CD4-positive, alpha-beta T cell (primary cell): Measurements from ENCODE around the gene XYLT1. TPM values are rescaled to one million over a fixed set of nuclear protein-coding genes. Genes with fewer than 3 reads are reported as not detected.

Source experiments
- ATAC-seq: fragments of 200-7000 bp; cut with Tn5 transposase; one replicate; pipeline ENCODE4 v1.10.0; 2022; ENCODE audit warnings: mild to moderate bottlenecking; ENCODE audit not compliant: poor library complexity
- CTCF ChIA-PET: fragments of 350-600 bp; sonication (Branson Sonifier 250); formaldehyde crosslinking; loops from one replicate; lab custom pipeline; 2021; ENCODE audit warnings: antibody characterized with exemption, inconsistent platforms; lab: Charles Lee
- POLR2A ChIA-PET: fragments of 350-600 bp; sonication (Branson Sonifier 250); formaldehyde crosslinking; loops from one replicate; lab custom pipeline; 2021; ENCODE audit warnings: antibody characterized with exemption, inconsistent platforms; lab: Charles Lee
- DNase-seq, 14 experiments: peaks; one replicate each; pipeline ENCODE4 v3.0.0-alpha.2; 2013 to 2020; ENCODE audit warnings: mixed read lengths in 2 of 14
- H3K27ac ChIP-seq, 2 donors: one replicate each; pipeline versions ENCODE4 v1.5.1 to v1.7.0; 2013; ENCODE audit warnings: low read length in 2 of 2, low read depth in 1 of 2, mild to moderate bottlenecking in 1 of 2
- H3K27me3 ChIP-seq, 2 experiments: 1 replicate in 1 of 2; 2 replicates in 1 of 2; pipeline versions ENCODE4 v1.6.1 to v1.7.0; 2013; ENCODE audit warnings: low read length in 2 of 2, control low read depth in 1 of 2, mild to moderate bottlenecking in 1 of 2, moderate library complexity in 1 of 2; ENCODE audit not compliant: insufficient read depth in 2 of 2, control insufficient read depth in 1 of 2
- H3K36me3 ChIP-seq: one replicate; pipeline ENCODE4 v1.6.1; 2013; ENCODE audit warnings: low read length, control low read depth; ENCODE audit not compliant: insufficient read depth
- H3K4me1 ChIP-seq: one replicate; pipeline ENCODE4 v1.6.1; 2013; ENCODE audit warnings: low read length, control low read depth; ENCODE audit not compliant: insufficient read depth
- H3K4me3 ChIP-seq: one replicate; pipeline ENCODE4 v1.5.1; 2013; ENCODE audit warnings: mild to moderate bottlenecking, low read length, moderate library complexity
- H3K9me3 ChIP-seq, 2 experiments: 1 replicate in 1 of 2; 2 replicates in 1 of 2; pipeline versions ENCODE4 v1.6.1 to v1.7.0; 2013; ENCODE audit warnings: low read length in 2 of 2, mild to moderate bottlenecking in 2 of 2, control low read depth in 1 of 2, moderate library complexity in 1 of 2; ENCODE audit not compliant: control insufficient read depth in 1 of 2, insufficient read depth in 1 of 2
- H3K27ac Mint-ChIP-seq: one replicate; pipeline ENCODE4 v1.8.0; 2020; ENCODE audit warnings: mixed read lengths
- H3K27me3 Mint-ChIP-seq: one replicate; pipeline ENCODE4 v1.8.0; 2021; ENCODE audit warnings: mixed read lengths
- H3K36me3 Mint-ChIP-seq: one replicate; pipeline ENCODE4 v1.8.0; 2021; ENCODE audit warnings: low read depth, mixed read lengths
- H3K4me1 Mint-ChIP-seq: one replicate; pipeline ENCODE4 v1.8.0; 2021; ENCODE audit warnings: low read depth, mixed read lengths
- H3K4me3 Mint-ChIP-seq: one replicate; pipeline ENCODE4 v1.8.0; 2020; ENCODE audit warnings: mild to moderate bottlenecking, mixed read lengths
- H3K9me3 Mint-ChIP-seq: one replicate; pipeline ENCODE4 v1.8.0; 2020; ENCODE audit warnings: mixed read lengths
- intact Hi-C, 2 experiments: fragments of 100-400 bp; cut with DNase I in 1 of 2; cut with micrococcal nuclease in 1 of 2; formaldehyde crosslinking; loops; one replicate each; pipeline versions ENCODE4 v1.15.1 to v1.9.0; 2023 to 2025; cut with DNase I, micrococcal nuclease
- total RNA-seq, 174 experiments: library from RNA in 2 of 174; stranded (reverse) in 2 of 174; gene quantifications; one replicate each; pipeline ENCODE4 v1.2.3 and lab custom pipeline; 2021 to 2026
- TF ChIP-seq, protein P1 (sequence below): fragments of 200-600 bp; IDR thresholded peaks from one replicate; pipeline ENCODE4 v1.8.0; 2022; ENCODE audit warnings: antibody characterized with exemption, mild to moderate bottlenecking

Gene XYLT1
- total RNA-seq, 2 experiments from 2014 or later = 26.0 to 27.1 TPM

GRCh38 chr16:17291289-17291688 lies 179.5 kb downstream of the XYLT1 start:
- no peaks in the 10 kb centered on the region for H3K4me1 ChIP-seq
- peaks cover 0 to 3% of the 10 kb centered on the region in 2 experiments for H3K9me3 ChIP-seq
- ATAC-seq (no peak), DNase-seq (no peak)
- intact Hi-C loops = loop anchor here in 1 of 2 experiments (5.0 kb wide), 1 partner anchor 91 kb away; no protein-coding TSS in a partner anchor
- H3K36me3 ChIP-seq = peaks cover 4% of the 10 kb centered on the region
- Mint-ChIP-seq H3K27me3 (no peaks in the 10 kb centered on the region), H3K4me3 (no peak overlapping the region), H3K9me3 (no peaks in the 10 kb centered on the region), H3K27ac (no peak overlapping the region), H3K4me1 (peaks cover 15% of the 10 kb centered on the region), H3K36me3 (no peaks in the 10 kb centered on the region)
- H3K27me3 ChIP-seq = no peaks in the 10 kb centered on the region
- POLR2A ChIA-PET = no interaction called here
- TF ChIP-seq, protein P1, sequence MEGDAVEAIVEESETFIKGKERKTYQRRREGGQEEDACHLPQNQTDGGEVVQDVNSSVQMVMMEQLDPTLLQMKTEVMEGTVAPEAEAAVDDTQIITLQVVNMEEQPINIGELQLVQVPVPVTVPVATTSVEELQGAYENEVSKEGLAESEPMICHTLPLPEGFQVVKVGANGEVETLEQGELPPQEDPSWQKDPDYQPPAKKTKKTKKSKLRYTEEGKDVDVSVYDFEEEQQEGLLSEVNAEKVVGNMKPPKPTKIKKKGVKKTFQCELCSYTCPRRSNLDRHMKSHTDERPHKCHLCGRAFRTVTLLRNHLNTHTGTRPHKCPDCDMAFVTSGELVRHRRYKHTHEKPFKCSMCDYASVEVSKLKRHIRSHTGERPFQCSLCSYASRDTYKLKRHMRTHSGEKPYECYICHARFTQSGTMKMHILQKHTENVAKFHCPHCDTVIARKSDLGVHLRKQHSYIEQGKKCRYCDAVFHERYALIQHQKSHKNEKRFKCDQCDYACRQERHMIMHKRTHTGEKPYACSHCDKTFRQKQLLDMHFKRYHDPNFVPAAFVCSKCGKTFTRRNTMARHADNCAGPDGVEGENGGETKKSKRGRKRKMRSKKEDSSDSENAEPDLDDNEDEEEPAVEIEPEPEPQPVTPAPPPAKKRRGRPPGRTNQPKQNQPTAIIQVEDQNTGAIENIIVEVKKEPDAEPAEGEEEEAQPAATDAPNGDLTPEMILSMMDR = no peak
- H3K4me3 ChIP-seq = no peak overlapping the region
- H3K27ac ChIP-seq = no peak overlapping the region
- CTCF ChIA-PET = no interaction called here

- TF ChIP-seq, protein P1 = no peak
- intact Hi-C loops = loop anchor here in 1 of 2 experiments (5.0 kb wide), 1 partner anchor 92 kb away; no protein-coding TSS in a partner anchor
- H3K27ac Mint-ChIP-seq = no peak overlapping the region
Measured at GRCh38 chr16:17289674-17290635, 180.8 kb downstream of the XYLT1 start.

GRCh38 chr16:17289050-17289449 lies 181.7 kb downstream of the XYLT1 start:
- no peak overlapping the region for H3K27ac Mint-ChIP-seq
- H3K9me3 Mint-ChIP-seq = no peaks in the 10 kb centered on the region
- ATAC-seq = no peak
- intact Hi-C loops = no loop called here
- Histone ChIP-seq H3K27ac (no peak overlapping the region), H3K36me3 (peaks cover 4% of the 10 kb centered on the region), H3K9me3 (peaks cover 0 to 3% of the 10 kb centered on the region in 2 experiments), H3K27me3 (no peaks in the 10 kb centered on the region), H3K4me1 (no peaks in the 10 kb centered on the region), H3K4me3 (no peak overlapping the region)
- ChIA-PET POLR2A (interaction anchor here (0.8 kb wide), 1 partner anchor 180 kb away, joined by 3 read pairs; no protein-coding TSS in a partner anchor), CTCF (interaction anchor here (2.0 kb wide), 1 partner anchor 11 kb away, joined by 4 read pairs; no protein-coding TSS in a partner anchor)
- H3K4me3 Mint-ChIP-seq = no peak overlapping the region
- no peak for DNase-seq
- H3K27me3 Mint-ChIP-seq = no peaks in the 10 kb centered on the region
- peaks cover 16% of the 10 kb centered on the region for H3K4me1 Mint-ChIP-seq
- TF ChIP-seq, protein P1 = no peak
- no peaks in the 10 kb centered on the region for H3K36me3 Mint-ChIP-seq

More at GRCh38 chr16:17289674-17290635, 180.8 kb downstream of the XYLT1 start:
- H3K4me3 Mint-ChIP-seq = no peak overlapping the region
- ATAC-seq (no peak), DNase-seq (no peak)
- no peaks in the 10 kb centered on the region for H3K27me3 Mint-ChIP-seq
- Histone ChIP-seq H3K4me1 (no peaks in the 10 kb centered on the region), H3K27ac (no peak overlapping the region), H3K27me3 (no peaks in the 10 kb centered on the region), H3K4me3 (no peak overlapping the region), H3K36me3 (peaks cover 4% of the 10 kb centered on the region), H3K9me3 (peaks cover 0 to 3% of the 10 kb centered on the region in 2 experiments)
- H3K9me3 Mint-ChIP-seq = no peaks in the 10 kb centered on the region
- H3K4me1 Mint-ChIP-seq = peaks cover 19% of the 10 kb centered on the region
- POLR2A ChIA-PET = no interaction called here
- CTCF ChIA-PET = interaction anchor here (2.0 kb wide), 1 partner anchor 12 kb away, joined by 4 read pairs; no protein-coding TSS in a partner anchor
- no peaks in the 10 kb centered on the region for H3K36me3 Mint-ChIP-seq
